Bronchial epithelial cell (primary cell): ENCODE measurements around the gene ARHGAP5. TPM values are rescaled to one million over a fixed set of nuclear protein-coding genes. Genes with fewer than 3 reads are reported as not detected.

Experiments used
- DNase-seq: peaks from one replicate; pipeline ENCODE4 v3.0.0-alpha.2; 2010; ENCODE audit warnings: low read depth
- FAIRE-seq: peaks from 2 replicates; lab custom pipeline; 2011; peaks lifted over from hg19 to GRCh38; lab: Jason Lieb, UNC
- H3K27me3 ChIP-seq: 2 replicates; pipeline ENCODE4 v1.5.1; 2011; ENCODE audit warnings: low read length; ENCODE audit not compliant: control insufficient read depth, insufficient read depth
- H3K36me3 ChIP-seq: 2 replicates; pipeline ENCODE4 v1.5.1; 2011; ENCODE audit warnings: low read length; ENCODE audit not compliant: control insufficient read depth, insufficient read depth
- H3K4me3 ChIP-seq: 2 replicates; pipeline ENCODE4 v1.5.1; 2011; ENCODE audit warnings: mild to moderate bottlenecking, low read depth, low read length, control low read depth
- total RNA-seq: library from RNA; depleted of rRNA; stranded (reverse); fragments of >200 nt; gene quantifications from 2 replicates; pipeline ENCODE4 v1.2.1, GENCODE V29; 2014
- TF ChIP-seq, protein P1 (sequence below): IDR thresholded peaks from 2 replicates; pipeline ENCODE4 v1.5.1; 2011; ENCODE audit warnings: mild to moderate bottlenecking, moderate library complexity, low read length, control low read depth, inconsistent platforms; ENCODE audit not compliant: insufficient read depth, severe bottlenecking

Gene ARHGAP5
- total RNA-seq, 1 donor from 2014 or later = 139 TPM

DNA sequence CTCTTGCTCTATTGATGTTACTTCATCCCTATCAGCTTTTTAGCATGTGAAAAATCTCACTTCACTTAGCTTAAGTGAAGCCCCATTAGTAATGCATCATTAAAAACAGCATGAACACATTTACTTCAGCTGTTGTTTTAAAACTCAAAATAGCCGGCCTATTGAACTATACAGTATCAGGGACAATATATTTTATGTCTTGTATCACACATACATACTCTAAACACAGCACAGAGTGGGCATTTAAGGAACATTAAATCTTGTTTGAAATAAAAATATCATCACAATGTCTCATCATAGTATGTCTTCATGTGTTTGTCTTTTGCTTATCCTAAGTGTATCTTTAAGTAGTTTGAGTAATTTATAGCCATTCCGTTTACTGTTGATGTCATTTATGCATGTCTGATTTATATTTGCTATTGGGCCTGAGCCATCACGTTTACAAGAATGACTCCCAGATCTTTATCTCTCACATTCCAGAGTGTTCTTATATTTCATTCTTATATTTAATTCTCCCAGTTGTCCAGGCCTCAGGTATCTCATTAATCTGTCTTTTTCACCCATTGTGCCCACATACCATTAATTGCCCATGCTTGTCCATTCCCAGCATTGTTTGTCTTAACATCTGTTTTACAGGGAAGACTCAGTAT is 57.5 kb downstream of the ARHGAP5 start:
- H3K27me3 ChIP-seq = no peaks in the 10 kb centered on the region
- FAIRE-seq (no peak), DNase-seq (no peak)
- H3K4me3 ChIP-seq = no peak overlapping the region
- H3K36me3 ChIP-seq = peaks cover 1% of the 10 kb centered on the region
- TF ChIP-seq, protein P1, sequence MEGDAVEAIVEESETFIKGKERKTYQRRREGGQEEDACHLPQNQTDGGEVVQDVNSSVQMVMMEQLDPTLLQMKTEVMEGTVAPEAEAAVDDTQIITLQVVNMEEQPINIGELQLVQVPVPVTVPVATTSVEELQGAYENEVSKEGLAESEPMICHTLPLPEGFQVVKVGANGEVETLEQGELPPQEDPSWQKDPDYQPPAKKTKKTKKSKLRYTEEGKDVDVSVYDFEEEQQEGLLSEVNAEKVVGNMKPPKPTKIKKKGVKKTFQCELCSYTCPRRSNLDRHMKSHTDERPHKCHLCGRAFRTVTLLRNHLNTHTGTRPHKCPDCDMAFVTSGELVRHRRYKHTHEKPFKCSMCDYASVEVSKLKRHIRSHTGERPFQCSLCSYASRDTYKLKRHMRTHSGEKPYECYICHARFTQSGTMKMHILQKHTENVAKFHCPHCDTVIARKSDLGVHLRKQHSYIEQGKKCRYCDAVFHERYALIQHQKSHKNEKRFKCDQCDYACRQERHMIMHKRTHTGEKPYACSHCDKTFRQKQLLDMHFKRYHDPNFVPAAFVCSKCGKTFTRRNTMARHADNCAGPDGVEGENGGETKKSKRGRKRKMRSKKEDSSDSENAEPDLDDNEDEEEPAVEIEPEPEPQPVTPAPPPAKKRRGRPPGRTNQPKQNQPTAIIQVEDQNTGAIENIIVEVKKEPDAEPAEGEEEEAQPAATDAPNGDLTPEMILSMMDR = no peak

DNA sequence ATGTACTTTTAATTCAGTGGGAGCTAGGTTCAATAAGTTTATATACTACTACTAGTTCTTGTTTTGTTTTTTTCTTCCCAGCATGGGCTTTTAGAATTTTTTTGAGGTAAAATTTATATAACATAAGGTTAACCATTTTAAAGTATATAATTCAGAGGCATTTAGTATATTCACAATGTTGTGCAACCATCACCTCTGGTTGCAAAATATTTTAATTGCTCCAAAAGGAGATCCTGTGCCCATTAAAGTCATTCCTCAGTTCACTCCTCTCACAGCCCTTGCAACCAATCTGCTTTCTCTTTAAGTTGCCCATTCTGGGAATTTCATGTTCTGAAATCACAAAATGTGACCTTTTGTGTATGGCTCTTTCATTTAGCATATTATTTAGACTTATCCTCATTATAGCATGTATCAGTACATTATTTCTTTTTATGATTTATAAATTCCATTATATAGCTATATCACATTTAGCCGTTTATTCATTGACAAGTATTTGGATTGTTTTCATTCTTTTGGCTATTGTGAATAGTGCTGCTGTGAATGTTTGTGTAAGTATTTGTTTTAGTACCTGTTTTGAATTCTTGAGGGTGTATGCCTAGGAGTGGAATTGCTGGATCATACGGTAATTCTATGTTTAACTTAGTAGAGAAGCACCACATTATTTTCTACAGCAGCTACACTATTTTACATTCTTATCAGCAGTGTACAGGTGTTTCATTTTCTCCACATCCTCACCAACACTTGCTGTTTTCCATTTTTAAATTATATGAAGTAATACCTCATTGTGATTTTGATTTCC is 59.1 kb downstream of the ARHGAP5 start:
- FAIRE-seq (no peak), DNase-seq (no peak)
- Histone ChIP-seq H3K27me3 (no peaks in the 10 kb centered on the region), H3K4me3 (no peak overlapping the region), H3K36me3 (peaks cover 1% of the 10 kb centered on the region)
- TF ChIP-seq, protein P1 = no peak

DNA sequence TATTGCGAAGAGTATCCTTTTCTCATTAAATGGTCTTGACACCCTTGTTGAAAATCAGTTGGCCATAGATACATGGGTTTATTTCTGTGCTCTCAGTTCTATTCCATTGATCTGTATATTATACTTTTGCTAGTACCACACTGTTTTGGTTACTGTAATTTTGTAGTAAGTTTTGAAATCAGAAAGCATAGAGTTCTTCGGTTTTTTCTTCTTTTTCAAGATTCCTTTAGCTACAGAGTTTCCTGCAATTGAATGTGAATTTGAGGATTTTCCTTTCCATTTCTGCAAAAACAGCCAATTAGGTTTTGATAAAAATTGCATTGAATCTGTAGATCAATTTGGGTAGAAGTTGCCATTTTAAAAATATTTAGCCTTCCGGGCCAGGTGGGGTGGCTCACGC is 60.2 kb downstream of the ARHGAP5 start:
- FAIRE-seq (no peak), DNase-seq (no peak)
- H3K4me3 ChIP-seq = no peak overlapping the region
- no peaks in the 10 kb centered on the region for H3K27me3 ChIP-seq
- TF ChIP-seq, protein P1 = no peak
- peaks cover 1% of the 10 kb centered on the region for H3K36me3 ChIP-seq

DNA sequence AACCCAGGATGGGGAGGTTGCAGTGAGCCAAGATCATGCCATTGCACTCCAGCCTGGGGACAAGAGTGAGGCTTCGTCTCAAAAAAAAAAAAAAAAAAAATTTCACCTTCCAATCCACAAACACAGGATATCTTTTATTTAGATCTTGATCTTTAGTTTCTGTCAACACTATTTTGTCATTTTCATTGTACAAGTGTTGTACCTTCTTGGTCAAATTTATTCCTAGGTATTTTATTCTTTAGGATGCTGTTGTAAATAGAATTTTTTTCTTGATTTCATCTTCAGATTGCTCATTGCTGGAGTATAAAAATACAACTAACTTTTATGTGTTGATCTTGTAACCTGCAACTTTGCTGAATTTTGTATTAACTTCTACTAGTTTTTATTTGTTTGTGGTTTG is 60.8 kb downstream of the ARHGAP5 start:
- TF ChIP-seq, protein P1 = no peak
- H3K27me3 ChIP-seq = no peaks in the 10 kb centered on the region
- H3K36me3 ChIP-seq = peaks cover 3% of the 10 kb centered on the region
- DNase-seq = no peak
- no peak for FAIRE-seq
- no peak overlapping the region for H3K4me3 ChIP-seq

DNA sequence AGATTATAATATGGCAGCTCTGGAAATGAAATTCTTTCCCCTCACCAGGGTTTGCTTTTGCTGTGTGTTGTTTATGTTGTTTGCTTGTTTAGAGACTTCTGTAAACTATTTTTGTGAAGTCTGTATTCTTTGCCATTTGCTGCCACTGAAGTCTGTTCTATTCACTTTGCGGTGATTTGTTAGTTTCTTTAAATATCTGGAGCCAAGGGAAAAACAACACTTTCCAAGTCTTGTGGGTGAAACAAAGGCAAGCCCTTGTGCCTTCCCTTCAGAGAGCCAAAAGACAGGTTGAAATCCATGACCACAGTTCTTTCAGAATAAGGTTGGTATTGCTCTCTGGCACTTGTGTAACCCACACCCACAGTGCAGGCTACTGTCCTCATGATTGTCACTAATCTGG is 65.2 kb downstream of the ARHGAP5 start:
- Histone ChIP-seq H3K36me3 (peaks cover 6% of the 10 kb centered on the region), H3K4me3 (no peak overlapping the region)

More for the DNA sequence above, 65.2 kb downstream of the ARHGAP5 start:
- FAIRE-seq = no peak
- H3K27me3 ChIP-seq = no peaks in the 10 kb centered on the region
- DNase-seq = no peak
- TF ChIP-seq, protein P1 = no peak
